Measurements from ENCODE around the gene BCR.
A peak's percentile ranks its signal among the peaks of the same experiment; 100 is the strongest.

BCR gene

GRCh38 chr22:23279781-23280180 lies 99.5 kb downstream of the BCR start:
- DNase-seq (ENCODE audit: extremely low read depth, low read depth), result no peak
- H3K4me3 ChIP-seq (replicated peaks; ENCODE audit: low read depth, low read length), result no peak overlapping the region
- TF ChIP-seq CTCF (IDR thresholded peaks at IDR 0.05; ENCODE audit: low read depth, low read length, missing control alignments), result no peak

GRCh38 chr22:23280356-23281052 lies 100.2 kb downstream of the BCR start:
- no peak overlapping the region for H3K4me3 ChIP-seq (replicated peaks; ENCODE audit: low read depth, low read length)
- TF ChIP-seq CTCF (IDR thresholded peaks at IDR 0.05; ENCODE audit: low read depth, low read length, missing control alignments), result no peak
- no peak for DNase-seq (ENCODE audit: extremely low read depth, low read depth)

GRCh38 chr22:23281053-23281405 lies 100.7 kb downstream of the BCR start:
- TF ChIP-seq CTCF (IDR thresholded peaks at IDR 0.05; ENCODE audit: low read depth, low read length, missing control alignments), result no peak
- no peak overlapping the region for H3K4me3 ChIP-seq (replicated peaks; ENCODE audit: low read depth, low read length)
- DNase-seq (ENCODE audit: extremely low read depth, low read depth), result no peak

GRCh38 chr22:23281406-23282088 lies 101.2 kb downstream of the BCR start:
- peak; percentile 93 for TF ChIP-seq CTCF (IDR thresholded peaks at IDR 0.05; ENCODE audit: low read depth, low read length, missing control alignments)
- DNase-seq (ENCODE audit: extremely low read depth, low read depth), result peak; percentile 41

GRCh38 chr22:23282089-23282501 lies 101.8 kb downstream of the BCR start:
- DNase-seq (ENCODE audit: extremely low read depth, low read depth), result peak; percentile 41
- no peak for TF ChIP-seq CTCF (IDR thresholded peaks at IDR 0.05; ENCODE audit: low read depth, low read length, missing control alignments)

More at GRCh38 chr22:23281406-23282088, 101.2 kb downstream of the BCR start:
- H3K4me3 ChIP-seq (replicated peaks; ENCODE audit: low read depth, low read length), result no peak overlapping the region

GRCh38 chr22:23282516-23282915 lies 102.2 kb downstream of the BCR start:
- DNase-seq (ENCODE audit: extremely low read depth, low read depth), result no peak
- no peak for TF ChIP-seq CTCF (IDR thresholded peaks at IDR 0.05; ENCODE audit: low read depth, low read length, missing control alignments)
- no peak overlapping the region for H3K4me3 ChIP-seq (replicated peaks; ENCODE audit: low read depth, low read length)

More at GRCh38 chr22:23282089-23282501, 101.8 kb downstream of the BCR start:
- no peak overlapping the region for H3K4me3 ChIP-seq (replicated peaks; ENCODE audit: low read depth, low read length)

Measured in HFF-Myc (cell line).